HG03280 (cell line): Measurements from ENCODE around the gene TMEM107.
A peak's percentile ranks its signal among the peaks of the same experiment; 100 is the strongest.
"Not testable (repeated sequence)": the region's sequence is repeated elsewhere in the genome, so short reads cannot be mapped to it uniquely, and the experiment has no call there.

ENCODE experiments used
- ATAC-seq: cut with Tn5 transposase; IDR thresholded peaks from one replicate; pipeline ENCODE4 v1.9.1; 2021; ENCODE audit warnings: mild to moderate bottlenecking, moderate library complexity; ENCODE audit not compliant: unreplicated experiment

Gene TMEM107

GRCh38 chr17:8176197-8176940 lies at the start of gene TMEM107:
Gene TMEM107 (minus strand): TSS chr17:8176380. CDS start chr17:8176286, 94 bp downstream.
- no peak for ATAC-seq

GRCh38 chr17:8224891-8225812 lies 49.0 kb upstream of the TMEM107 start:
- no peak for ATAC-seq

GRCh38 chr17:8223356-8224126 lies 47.4 kb upstream of the TMEM107 start:
- ATAC-seq: peak; percentile 10

- peak; percentile 36 for ATAC-seq
Measured at GRCh38 chr17:8222630-8223355, 46.6 kb upstream of the TMEM107 start.

GRCh38 chr17:8222380-8222629 lies 46.1 kb upstream of the TMEM107 start:
- ATAC-seq: peak; percentile 19

GRCh38 chr17:8221663-8222379 lies 45.6 kb upstream of the TMEM107 start:
- peak; percentile 41 for ATAC-seq

- peak; percentile 25 for ATAC-seq
Measured at GRCh38 chr17:8220783-8221662, 44.8 kb upstream of the TMEM107 start.

GRCh38 chr17:8214000-8214399 lies 37.8 kb upstream of the TMEM107 start:
- ATAC-seq: not testable (repeated sequence)

GRCh38 chr17:8212312-8213180 lies 36.4 kb upstream of the TMEM107 start:
- ATAC-seq: no peak

GRCh38 chr17:8210761-8211458 lies 34.7 kb upstream of the TMEM107 start:
- ATAC-seq: no peak

- peak; percentile 87 for ATAC-seq
Measured at GRCh38 chr17:8209907-8210760, 34.0 kb upstream of the TMEM107 start, which contains the start of gene AURKB. Gene AURKB (minus strand): TSS chr17:8210575. CDS start chr17:8210224, 351 bp downstream.

GRCh38 chr17:8206536-8206935 lies 30.4 kb upstream of the TMEM107 start:
- ATAC-seq: no peak

GRCh38 chr17:8204761-8205555 lies 28.8 kb upstream of the TMEM107 start:
- ATAC-seq: no peak

- ATAC-seq: no peak
Measured at GRCh38 chr17:8192070-8192815, 16.1 kb upstream of the TMEM107 start.

- no peak for ATAC-seq
Measured at GRCh38 chr17:8190506-8190905, 14.3 kb upstream of the TMEM107 start.
